Tibial artery (tissue), 4 donors: Measurements from ENCODE around the gene FOXO3.
A peak's percentile ranks its signal among the peaks of the same experiment; 100 is the strongest.
"Not testable (repeated sequence)": the region's sequence is repeated elsewhere in the genome, so short reads cannot be mapped to it uniquely, and the experiment has no call there.

ENCODE experiments used
- DNase-seq, 2 donors: peaks; one replicate each; pipeline ENCODE4 v3.0.0-alpha.2; 2019
- H3K27ac ChIP-seq, 2 donors: fragments of 200-600 bp; sonication (generic) in 1 of 2; 1 replicate in 1 of 2; 2 replicates in 1 of 2; pipeline ENCODE4 v1.5.1; 2018 to 2019; ENCODE audit warnings: mild to moderate bottlenecking in 1 of 2
- H3K27me3 ChIP-seq, 2 donors: fragments of 200-600 bp; sonication (generic) in 1 of 2; one replicate each; pipeline versions ENCODE4 v1.5.1 to v1.6.0; 2016 to 2019
- H3K36me3 ChIP-seq, 3 donors: fragments of 200-600 bp; sonication (generic) in 2 of 3; one replicate each; pipeline ENCODE4 v1.5.1; 2016 to 2019; ENCODE audit warnings: mild to moderate bottlenecking in 2 of 3
- H3K4me1 ChIP-seq, 4 donors: fragments of 200-600 bp; sonication (generic) in 2 of 4; 1 replicate in 3 of 4; 2 replicates in 1 of 4; pipeline ENCODE4 v1.5.1; 2016 to 2019
- H3K4me3 ChIP-seq, 2 donors: fragments of 200-600 bp; sonication (generic) in 1 of 2; 1 replicate in 1 of 2; 2 replicates in 1 of 2; pipeline ENCODE4 v1.5.1; 2018 to 2019; ENCODE audit warnings: mild to moderate bottlenecking in 2 of 2
- H3K9me3 ChIP-seq, 3 donors: fragments of 200-600 bp; sonication (generic) in 1 of 3; one replicate each; pipeline ENCODE4 v1.5.1; 2016 to 2019
- intact Hi-C: fragments of 100-400 bp; cut with DNase I; formaldehyde crosslinking; loops from one replicate; pipeline ENCODE4 v1.15.0; 2023; ENCODE audit warnings: low total_unique reads
- TF ChIP-seq, protein P1 (sequence below), 2 experiments: fragments of 200-600 bp in 1 of 2; fragments of 450-650 bp in 1 of 2; IDR thresholded peaks; one replicate each; pipeline ENCODE4 v1.5.1; 2017 to 2019; ENCODE audit warnings: antibody characterized with exemption in 2 of 2, mild to moderate bottlenecking in 1 of 2, moderate library complexity in 1 of 2

The FOXO3 gene

DNA sequence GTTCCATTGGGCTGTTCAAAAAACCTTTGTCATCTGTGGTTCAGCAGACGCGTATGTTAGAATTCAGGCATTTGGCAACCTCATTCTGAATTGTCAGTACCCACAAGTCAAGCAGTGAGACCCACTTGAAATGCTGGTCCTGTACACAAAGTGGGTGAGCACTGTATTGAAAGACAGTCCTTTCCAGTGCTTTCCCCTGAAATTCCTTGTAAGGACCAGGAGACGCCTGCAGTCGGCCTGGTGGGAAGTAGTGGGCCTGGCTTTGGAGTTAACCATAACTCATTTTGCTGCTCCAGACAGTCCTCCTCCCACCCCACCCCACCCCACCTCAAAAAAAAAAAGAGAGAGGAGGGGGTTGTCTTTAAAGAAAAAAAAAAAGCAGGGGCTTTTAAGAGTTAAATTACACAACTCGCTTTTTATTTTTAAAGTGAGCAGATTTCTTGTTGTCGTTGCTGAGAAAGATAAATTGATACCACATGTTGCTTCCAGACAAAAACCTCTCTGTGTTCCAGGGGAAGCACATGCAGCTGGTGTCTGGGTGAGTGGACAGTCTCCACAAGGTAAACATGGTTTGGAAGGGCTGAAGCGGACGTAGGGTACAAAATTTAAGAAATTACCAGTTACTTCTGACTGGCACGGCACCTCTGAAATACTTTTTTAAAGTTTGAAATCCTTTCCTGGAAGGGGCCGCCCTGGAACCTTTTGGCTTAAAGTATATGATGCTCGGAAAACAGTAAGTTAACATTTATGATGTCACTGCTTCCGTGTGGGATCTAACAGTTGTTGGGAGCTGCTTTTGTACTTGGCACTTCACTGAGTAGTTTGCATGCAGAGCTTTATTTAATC lies 95.3 kb downstream of the FOXO3 start:
- no peaks in the 10 kb centered on the region for H3K27me3 ChIP-seq
- peak in 1 of 2 donors; percentile 40 for DNase-seq
- peak overlapping the region; percentile 17 to 40 for H3K4me3 ChIP-seq
- H3K9me3 ChIP-seq = no peaks in the 10 kb centered on the region
- H3K4me1 ChIP-seq = peaks cover 0 to 100% (median 85%) of the 10 kb centered on the region in 4 donors
- intact Hi-C loops = loop anchor here (10.0 kb wide), 1 partner anchor 51 kb away; no protein-coding TSS in a partner anchor
- TF ChIP-seq, protein P1, sequence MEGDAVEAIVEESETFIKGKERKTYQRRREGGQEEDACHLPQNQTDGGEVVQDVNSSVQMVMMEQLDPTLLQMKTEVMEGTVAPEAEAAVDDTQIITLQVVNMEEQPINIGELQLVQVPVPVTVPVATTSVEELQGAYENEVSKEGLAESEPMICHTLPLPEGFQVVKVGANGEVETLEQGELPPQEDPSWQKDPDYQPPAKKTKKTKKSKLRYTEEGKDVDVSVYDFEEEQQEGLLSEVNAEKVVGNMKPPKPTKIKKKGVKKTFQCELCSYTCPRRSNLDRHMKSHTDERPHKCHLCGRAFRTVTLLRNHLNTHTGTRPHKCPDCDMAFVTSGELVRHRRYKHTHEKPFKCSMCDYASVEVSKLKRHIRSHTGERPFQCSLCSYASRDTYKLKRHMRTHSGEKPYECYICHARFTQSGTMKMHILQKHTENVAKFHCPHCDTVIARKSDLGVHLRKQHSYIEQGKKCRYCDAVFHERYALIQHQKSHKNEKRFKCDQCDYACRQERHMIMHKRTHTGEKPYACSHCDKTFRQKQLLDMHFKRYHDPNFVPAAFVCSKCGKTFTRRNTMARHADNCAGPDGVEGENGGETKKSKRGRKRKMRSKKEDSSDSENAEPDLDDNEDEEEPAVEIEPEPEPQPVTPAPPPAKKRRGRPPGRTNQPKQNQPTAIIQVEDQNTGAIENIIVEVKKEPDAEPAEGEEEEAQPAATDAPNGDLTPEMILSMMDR (IDR thresholded peaks at IDR 0.05) = no peak
- peak overlapping the region; percentile 80 to 85 for H3K27ac ChIP-seq
- H3K36me3 ChIP-seq = no peaks in the 10 kb centered on the region

DNA sequence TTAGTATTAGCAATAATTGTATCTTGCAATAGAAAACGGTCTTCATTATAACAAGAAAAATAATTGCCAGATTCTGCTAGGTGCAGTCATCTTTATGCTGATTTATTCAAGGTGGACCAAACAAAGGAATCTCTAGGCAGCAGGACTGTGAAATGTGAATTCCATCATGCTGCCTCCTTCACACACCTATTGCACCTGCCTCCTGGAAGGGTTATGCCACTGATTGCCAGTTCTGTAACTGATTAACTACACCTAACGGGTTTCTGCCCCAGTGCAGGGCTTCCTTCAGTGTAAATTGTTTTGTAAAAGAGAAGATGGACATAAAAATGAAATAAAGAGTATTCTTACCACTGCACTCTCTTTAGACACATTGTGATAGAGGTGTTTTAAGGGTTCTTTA lies 96.1 kb downstream of the FOXO3 start:
- peak overlapping the region; percentile 17 to 40 for H3K4me3 ChIP-seq
- H3K9me3 ChIP-seq = no peaks in the 10 kb centered on the region
- no peaks in the 10 kb centered on the region for H3K36me3 ChIP-seq
- H3K27me3 ChIP-seq = no peaks in the 10 kb centered on the region
- peak overlapping the region; percentile 80 to 85 for H3K27ac ChIP-seq
- DNase-seq = no peak
- TF ChIP-seq, protein P1 (IDR thresholded peaks at IDR 0.05) = no peak
- H3K4me1 ChIP-seq = peaks cover 0 to 100% (median 81%) of the 10 kb centered on the region in 4 donors
- intact Hi-C loops = loop anchor here (10.0 kb wide), 1 partner anchor 52 kb away; no protein-coding TSS in a partner anchor

DNA sequence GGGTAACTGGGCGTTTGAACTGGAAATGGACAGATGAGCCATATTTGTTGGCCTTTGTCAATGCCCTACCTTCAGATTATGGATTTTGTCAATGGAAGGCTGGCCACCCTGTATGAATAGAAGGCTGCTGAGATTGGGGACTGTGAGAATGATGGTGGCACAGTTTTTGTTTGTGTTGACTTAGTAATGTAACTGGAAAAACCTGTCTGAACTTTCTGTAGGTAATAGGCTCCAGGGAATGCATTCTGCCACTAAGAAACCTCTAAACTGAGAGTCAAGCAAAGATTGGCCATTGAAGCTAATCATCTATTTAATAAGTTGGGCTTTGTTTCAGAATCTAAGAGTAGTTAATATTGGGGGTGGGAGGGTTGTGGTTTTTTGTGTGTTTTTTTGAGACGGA lies 97.5 kb downstream of the FOXO3 start:
- Histone ChIP-seq H3K27me3 (no peaks in the 10 kb centered on the region), H3K27ac (peak overlapping the region; percentile 80 to 85), H3K9me3 (no peaks in the 10 kb centered on the region), H3K36me3 (peaks cover 0 to 3% (median 3%) of the 10 kb centered on the region in 3 donors), H3K4me3 (no peak overlapping the region), H3K4me1 (peaks cover 0 to 100% (median 73%) of the 10 kb centered on the region in 4 donors)
- TF ChIP-seq, protein P1 (IDR thresholded peaks at IDR 0.05) = no peak
- intact Hi-C loops = loop anchor here (10.0 kb wide), 1 partner anchor 53 kb away; no protein-coding TSS in a partner anchor
- no peak for DNase-seq

DNA sequence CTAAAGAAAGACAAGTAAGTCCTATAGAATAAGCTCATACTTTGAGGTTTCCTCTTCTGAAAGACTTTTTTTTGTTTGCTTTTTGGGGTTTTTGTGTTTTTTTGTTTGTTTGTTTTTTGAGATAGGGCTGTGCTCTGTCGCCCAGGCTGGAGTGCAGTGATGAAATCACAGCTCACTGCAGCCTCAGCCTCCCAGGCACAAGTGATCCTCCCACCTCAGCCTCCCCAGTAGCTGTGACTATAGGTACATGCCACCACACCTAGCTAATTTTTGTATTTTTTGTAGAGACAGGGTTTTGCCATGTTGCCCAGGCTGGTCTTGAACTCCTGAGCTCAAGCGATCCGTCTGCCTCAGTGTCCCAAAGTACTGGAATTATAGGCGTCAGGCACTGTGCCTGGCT lies 98.1 kb downstream of the FOXO3 start:
- peaks cover 0 to 95% (median 67%) of the 10 kb centered on the region in 4 donors for H3K4me1 ChIP-seq
- H3K4me3 ChIP-seq, H3K9me3 ChIP-seq, H3K36me3 ChIP-seq, DNase-seq, H3K27me3 ChIP-seq: not testable (repeated sequence)
- peak overlapping the region; percentile 80 to 85 for H3K27ac ChIP-seq
- intact Hi-C loops = loop anchor here (10.0 kb wide), 1 partner anchor 54 kb away; no protein-coding TSS in a partner anchor

DNA sequence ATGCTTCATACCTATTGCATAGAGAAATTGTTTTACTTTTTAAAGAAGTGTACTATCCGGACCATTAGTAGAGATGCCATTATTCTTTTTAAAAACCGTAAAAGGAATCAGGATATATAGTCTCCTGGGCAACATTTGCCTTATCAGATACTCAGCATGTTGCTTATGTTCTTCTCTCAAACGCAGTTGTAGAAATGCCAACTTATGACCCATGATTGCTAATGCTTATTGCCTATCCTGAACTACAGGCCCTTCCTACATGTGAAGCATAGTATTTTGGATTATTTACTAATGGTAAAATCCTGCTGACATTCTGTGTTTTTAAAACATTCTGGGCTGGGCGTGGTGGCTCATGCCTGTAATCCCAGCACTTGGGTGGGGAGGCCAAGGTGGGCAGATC lies 99.5 kb downstream of the FOXO3 start:
- no peak overlapping the region for H3K27ac ChIP-seq
- DNase-seq = no peak
- intact Hi-C loops = no loop called here

More for the DNA sequence above, 99.5 kb downstream of the FOXO3 start:
- H3K4me3 ChIP-seq = no peak overlapping the region
- TF ChIP-seq, protein P1 (IDR thresholded peaks at IDR 0.05) = no peak
- no peaks in the 10 kb centered on the region for H3K27me3 ChIP-seq
- no peaks in the 10 kb centered on the region for H3K9me3 ChIP-seq
- H3K36me3 ChIP-seq = peaks cover 11 to 20% (median 20%) of the 10 kb centered on the region in 3 donors
- H3K4me1 ChIP-seq = peaks cover 0 to 85% (median 56%) of the 10 kb centered on the region in 4 donors
